HepG2 (cell line): ENCODE data around the gene CYP4F2. TPM values are rescaled to one million over a fixed set of nuclear protein-coding genes. Genes with fewer than 3 reads are reported as not detected.

Experiments
- AHDC1 ChIP-seq: sonication (generic); formaldehyde crosslinking; IDR thresholded peaks from 2 replicates; pipeline ENCODE4 v1.5.1; 2020; ENCODE audit warnings: mild to moderate bottlenecking, missing genetic modification reagents, borderline replicate concordance
- GZF1 ChIP-seq: sonication (generic); formaldehyde crosslinking; IDR thresholded peaks from 2 replicates; pipeline ENCODE4 v1.5.1; 2020; ENCODE audit warnings: mild to moderate bottlenecking, missing genetic modification reagents
- HCFC1 ChIP-seq: fragments of 150-350 bp; IDR thresholded peaks from 2 replicates; pipeline ENCODE4 v1.6.1; 2014; ENCODE audit warnings: low read depth, low read length
- HHEX ChIP-seq: IDR thresholded peaks from 2 replicates; pipeline ENCODE4 v1.6.1; 2016; ENCODE audit warnings: control low read depth
- MED1 ChIP-seq: sonication (generic); formaldehyde crosslinking; IDR thresholded peaks from 2 replicates; pipeline ENCODE4 v1.4.0; 2020; ENCODE audit warnings: missing genetic modification reagents
- MLLT10 ChIP-seq: sonication (generic); formaldehyde crosslinking; IDR thresholded peaks from 2 replicates; pipeline ENCODE4 v1.4.0; 2020; ENCODE audit warnings: missing genetic modification reagents
- PCBP2 ChIP-seq: fragments of 200-400 bp; formaldehyde crosslinking; optimal IDR thresholded peaks from 2 replicates; pipeline ENCODE3; 2018; ENCODE audit warnings: low read length, low read depth; ENCODE audit not compliant: poor library complexity, severe bottlenecking
- POLR2G ChIP-seq: fragments of 200-400 bp; formaldehyde crosslinking; IDR thresholded peaks from 2 replicates; pipeline ENCODE4 v1.6.1; 2018; ENCODE audit warnings: mild to moderate bottlenecking, low read depth, low read length, moderate library complexity
- SIN3A ChIP-seq: IDR thresholded peaks from 2 replicates; pipeline ENCODE4 v1.6.1; 2011; ENCODE audit warnings: low read depth, mild to moderate bottlenecking, control low read depth, low read length, borderline replicate concordance
- TAF1 ChIP-seq: sonication (generic); formaldehyde crosslinking; IDR thresholded peaks from 2 replicates; pipeline ENCODE4 v1.4.0; 2020; ENCODE audit warnings: missing genetic modification reagents
- ZFP36L2 ChIP-seq: sonication (generic); formaldehyde crosslinking; IDR thresholded peaks from 2 replicates; pipeline ENCODE4 v1.4.0; 2020; ENCODE audit warnings: missing genetic modification reagents
- ZFP82 ChIP-seq: sonication (generic); formaldehyde crosslinking; IDR thresholded peaks from 2 replicates; pipeline ENCODE4 v1.5.1; 2020; ENCODE audit warnings: mild to moderate bottlenecking, missing genetic modification reagents, borderline replicate concordance
- ZNF280B ChIP-seq: sonication (generic); formaldehyde crosslinking; IDR thresholded peaks from 2 replicates; pipeline ENCODE4 v1.5.0; 2020; ENCODE audit warnings: missing genetic modification reagents, mild to moderate bottlenecking, borderline replicate concordance
- ZNF326 ChIP-seq: sonication (generic); formaldehyde crosslinking; IDR thresholded peaks from 2 replicates; pipeline ENCODE4 v1.4.0; 2020; ENCODE audit warnings: missing genetic modification reagents, borderline replicate concordance
- ZNF350 ChIP-seq: sonication (generic); formaldehyde crosslinking; IDR thresholded peaks from 2 replicates; pipeline ENCODE4 v1.4.0; 2020; ENCODE audit warnings: mild to moderate bottlenecking, low read depth, missing genetic modification reagents, borderline replicate concordance
- ZNF44 ChIP-seq: sonication (generic); formaldehyde crosslinking; IDR thresholded peaks from 2 replicates; pipeline ENCODE4 v1.5.1; 2020; ENCODE audit warnings: mild to moderate bottlenecking, missing genetic modification reagents
- ZNF607 ChIP-seq: sonication (generic); formaldehyde crosslinking; IDR thresholded peaks from 2 replicates; pipeline ENCODE4 v1.5.1; 2020; ENCODE audit warnings: missing genetic modification reagents, mild to moderate bottlenecking, borderline replicate concordance
- ZNF614 ChIP-seq: IDR thresholded peaks from 2 replicates; pipeline ENCODE4 v1.6.1; 2018; ENCODE audit warnings: missing biosample characterization, missing genetic modification reagents, inconsistent platforms, borderline replicate concordance
- ZSCAN9 ChIP-seq: IDR thresholded peaks from 2 replicates; pipeline ENCODE4 v1.6.1; 2016; ENCODE audit warnings: borderline replicate concordance
- polyA plus RNA-seq, 8 experiments: library from polyadenylated mRNA; depleted of rRNA in 3 of 8; stranded (reverse) in 7 of 8; unstranded in 1 of 8; fragments of >200 nt; fragmentation: Illumina TruSeq in 4 of 8; extraction: Trizol in 4 of 8; gene quantifications; 2 replicates each; pipeline versions ENCODE4 v1.2.1 to v1.2.3, GENCODE V29; 2011 to 2016; ENCODE audit warnings: low read depth in 4 of 8, missing spikeins in 1 of 8, mixed read lengths in 1 of 8; ENCODE audit not compliant: insufficient read depth in 1 of 8
- total RNA-seq, 5 experiments: library from RNA; depleted of rRNA; stranded (reverse); fragments of >200 nt; fragmentation: Illumina TruSeq; extraction: Trizol; gene quantifications; 2 replicates each; pipeline ENCODE4 v1.2.3, GENCODE V29; 2016; ENCODE audit warnings: low read depth in 1 of 5
- TF ChIP-seq, protein P1 (sequence below): sonication (generic); formaldehyde crosslinking; IDR thresholded peaks from 2 replicates; pipeline ENCODE4 v1.4.0; 2020; ENCODE audit warnings: missing genetic modification reagents, mild to moderate bottlenecking, borderline replicate concordance

CYP4F2 gene
- total and polyA plus RNA-seq, 2 of the 13 experiments (the other 11 are each of a cell fraction or from before 2014, with no cell fraction given) = 3.7 to 3.9 TPM

DNA sequence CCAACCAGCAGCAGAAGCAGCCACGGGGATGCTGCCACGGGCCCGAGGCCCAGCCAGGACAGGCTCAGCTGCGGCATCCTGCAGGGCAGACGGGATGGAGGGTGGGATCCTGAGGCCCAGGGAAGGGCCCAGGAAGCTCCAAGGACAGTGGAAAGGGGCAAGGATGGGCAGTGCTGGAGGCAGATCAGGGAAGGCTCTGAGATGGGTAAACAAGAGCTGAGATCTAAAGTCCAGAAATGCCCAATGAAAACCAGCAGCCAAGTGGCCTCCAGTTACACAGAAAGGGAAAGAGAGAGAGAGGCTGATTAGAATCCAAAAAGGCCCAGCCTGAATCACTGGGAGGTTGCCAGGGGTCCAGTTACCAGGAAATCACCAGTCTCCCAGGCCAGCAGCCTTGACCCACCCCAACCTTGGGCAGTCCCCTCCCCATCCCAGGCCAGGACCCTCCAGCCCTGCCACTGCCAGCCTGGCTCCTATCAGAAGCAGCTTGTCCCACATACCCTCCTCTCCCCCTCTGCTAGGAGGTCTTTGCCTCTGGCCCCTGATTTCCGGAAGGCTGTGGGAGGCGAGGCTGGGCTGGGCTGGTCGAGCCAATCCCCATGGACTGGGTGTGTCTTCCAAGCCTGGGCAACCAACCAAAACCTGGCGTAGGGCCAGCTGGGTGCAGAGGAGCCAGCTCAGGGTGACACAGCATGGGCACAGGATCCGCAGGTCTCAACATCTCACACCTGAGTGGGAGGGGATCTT is 36.6 kb upstream of the CYP4F2 start, which contains the start of gene CYP4F11 (continued):
- peak; percentile 62; the same call in 1 of the 2 replicates for TF ChIP-seq POLR2G
- no peak for TF ChIP-seq ZFP36L2
- TF ChIP-seq ZFP82 (CRISPR knock-in tag) = no peak
- peak; percentile 40; the same call in 1 of the 2 replicates for TF ChIP-seq TAF1
- no peak for TF ChIP-seq AHDC1
- TF ChIP-seq, protein P1, sequence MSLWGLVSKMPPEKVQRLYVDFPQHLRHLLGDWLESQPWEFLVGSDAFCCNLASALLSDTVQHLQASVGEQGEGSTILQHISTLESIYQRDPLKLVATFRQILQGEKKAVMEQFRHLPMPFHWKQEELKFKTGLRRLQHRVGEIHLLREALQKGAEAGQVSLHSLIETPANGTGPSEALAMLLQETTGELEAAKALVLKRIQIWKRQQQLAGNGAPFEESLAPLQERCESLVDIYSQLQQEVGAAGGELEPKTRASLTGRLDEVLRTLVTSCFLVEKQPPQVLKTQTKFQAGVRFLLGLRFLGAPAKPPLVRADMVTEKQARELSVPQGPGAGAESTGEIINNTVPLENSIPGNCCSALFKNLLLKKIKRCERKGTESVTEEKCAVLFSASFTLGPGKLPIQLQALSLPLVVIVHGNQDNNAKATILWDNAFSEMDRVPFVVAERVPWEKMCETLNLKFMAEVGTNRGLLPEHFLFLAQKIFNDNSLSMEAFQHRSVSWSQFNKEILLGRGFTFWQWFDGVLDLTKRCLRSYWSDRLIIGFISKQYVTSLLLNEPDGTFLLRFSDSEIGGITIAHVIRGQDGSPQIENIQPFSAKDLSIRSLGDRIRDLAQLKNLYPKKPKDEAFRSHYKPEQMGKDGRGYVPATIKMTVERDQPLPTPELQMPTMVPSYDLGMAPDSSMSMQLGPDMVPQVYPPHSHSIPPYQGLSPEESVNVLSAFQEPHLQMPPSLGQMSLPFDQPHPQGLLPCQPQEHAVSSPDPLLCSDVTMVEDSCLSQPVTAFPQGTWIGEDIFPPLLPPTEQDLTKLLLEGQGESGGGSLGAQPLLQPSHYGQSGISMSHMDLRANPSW (CRISPR knock-in tag) = no peak
- TF ChIP-seq HHEX (CRISPR knock-in tag) = no peak
- 0 out of 2 replicates have a peak, but pooled peaks have one; percentile 26 for TF ChIP-seq ZNF280B (CRISPR knock-in tag)
- TF ChIP-seq ZNF607 (CRISPR knock-in tag) = no peak
- peak; percentile 34 for TF ChIP-seq MED1 (CRISPR knock-in tag)
- TF ChIP-seq PCBP2 = no peak
- no peak for TF ChIP-seq SIN3A
- TF ChIP-seq HCFC1 = no peak
- TF ChIP-seq ZNF614 = 0 out of 2 replicates have a peak, but pooled peaks have one; percentile 35
- no peak for TF ChIP-seq ZSCAN9 (CRISPR knock-in tag)
- peak; percentile 76 for TF ChIP-seq ZNF350 (CRISPR knock-in tag)
- TF ChIP-seq ZNF44 (CRISPR knock-in tag) = no peak
- no peak for TF ChIP-seq ZNF326
- TF ChIP-seq MLLT10 (CRISPR knock-in tag) = no peak
- no peak for TF ChIP-seq GZF1 (CRISPR knock-in tag)
